Stromal cell of bone marrow (primary cell): ENCODE data around the gene CMPK1.

Source experiments
- DNase-seq: peaks from one replicate; pipeline ENCODE4 v3.0.0-alpha.2; 2012; ENCODE audit warnings: low read depth

Gene CMPK1

GRCh38 chr1:47396671-47397196, 63.1 kb downstream of the CMPK1 start:
- DNase-seq, result no peak

- DNase-seq, result no peak
Observed at GRCh38 chr1:47399138-47399845, 65.7 kb downstream of the CMPK1 start.

DNA sequence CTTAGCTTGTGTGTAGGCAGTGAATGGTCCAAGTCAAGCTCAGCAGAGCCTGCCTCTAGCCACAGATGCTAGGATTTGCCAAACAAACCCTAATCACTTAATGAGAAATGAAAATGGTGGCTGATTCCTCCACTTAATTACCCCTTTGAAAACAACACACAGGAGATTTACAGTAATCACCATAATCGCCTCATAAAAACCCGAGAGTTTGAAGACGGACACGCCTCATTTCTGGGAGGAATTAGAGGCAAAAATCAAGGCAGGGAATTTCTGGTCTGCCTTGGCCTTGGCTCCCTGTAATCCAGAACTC, 66.2 kb downstream of the CMPK1 start:
- DNase-seq, result no peak

DNA sequence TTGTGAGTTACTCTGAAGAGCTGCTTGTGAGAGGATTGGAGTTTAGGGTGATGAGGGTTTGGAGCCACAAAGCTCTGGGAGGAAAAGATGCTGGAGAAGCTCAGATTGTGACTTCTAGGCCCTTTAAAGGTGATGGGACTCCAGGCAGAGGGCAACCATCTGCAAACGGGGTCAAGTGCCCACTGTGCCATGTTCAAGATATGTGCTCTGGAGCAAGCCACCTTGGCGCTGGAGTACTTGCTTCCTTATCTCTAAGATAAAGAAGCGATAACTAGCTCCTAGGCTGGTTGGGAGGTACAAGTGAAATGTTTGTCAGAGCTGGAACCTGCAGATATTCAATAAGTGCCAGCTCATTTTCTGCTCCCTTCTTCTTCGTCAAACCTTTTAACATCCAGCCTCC, 68.2 kb downstream of the CMPK1 start:
- no peak for DNase-seq

GRCh38 chr1:47402591-47402990, 69.0 kb downstream of the CMPK1 start:
- DNase-seq, result no peak

DNA sequence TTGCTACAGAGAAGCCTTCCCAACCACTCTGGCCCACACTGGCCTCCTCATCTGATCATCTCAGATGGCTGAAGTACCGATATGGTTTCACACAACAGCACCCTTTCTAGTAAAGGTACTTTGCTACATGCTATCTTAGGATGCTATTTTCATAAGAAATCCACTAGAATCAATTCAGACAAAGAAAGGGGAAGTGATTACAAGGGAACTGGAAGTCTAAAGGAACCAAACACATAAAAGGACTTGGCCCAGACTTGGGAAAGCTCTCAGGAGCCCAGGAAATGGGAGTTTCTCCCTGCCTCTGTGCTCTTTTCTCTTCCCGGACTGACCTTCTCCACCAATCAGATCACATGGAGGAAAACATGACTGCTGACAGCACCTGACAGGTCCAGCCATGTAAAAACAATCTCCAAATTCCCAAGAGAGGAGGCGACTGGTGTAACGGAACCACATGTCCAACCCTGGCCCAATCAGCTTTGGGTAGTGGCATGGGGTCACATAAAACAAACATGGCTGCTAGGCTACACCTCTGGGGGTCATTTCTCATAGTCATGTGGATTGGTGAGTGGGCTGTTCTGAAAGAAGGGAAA, 69.8 kb downstream of the CMPK1 start:
- no peak for DNase-seq

GRCh38 chr1:47405697-47406096, 72.1 kb downstream of the CMPK1 start:
- no peak for DNase-seq

DNA sequence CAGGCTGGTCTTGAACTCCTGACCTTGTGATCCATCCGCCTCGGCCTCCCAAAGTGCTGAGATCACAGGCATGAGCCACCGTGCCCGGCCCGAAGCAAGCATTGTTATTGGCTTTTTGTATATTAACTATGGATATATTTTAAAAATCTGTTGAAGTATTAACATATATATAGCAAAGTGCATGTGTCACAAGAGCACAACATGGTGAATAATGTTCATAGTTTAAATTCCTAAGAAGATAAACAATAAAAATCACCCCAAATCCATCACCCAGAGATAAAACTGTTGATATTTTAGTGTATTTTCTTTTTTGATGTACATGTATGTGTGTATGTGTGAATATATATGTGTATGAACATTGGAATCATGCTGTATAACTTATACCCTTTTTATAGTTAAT, 73.4 kb downstream of the CMPK1 start:
- no peak for DNase-seq

DNA sequence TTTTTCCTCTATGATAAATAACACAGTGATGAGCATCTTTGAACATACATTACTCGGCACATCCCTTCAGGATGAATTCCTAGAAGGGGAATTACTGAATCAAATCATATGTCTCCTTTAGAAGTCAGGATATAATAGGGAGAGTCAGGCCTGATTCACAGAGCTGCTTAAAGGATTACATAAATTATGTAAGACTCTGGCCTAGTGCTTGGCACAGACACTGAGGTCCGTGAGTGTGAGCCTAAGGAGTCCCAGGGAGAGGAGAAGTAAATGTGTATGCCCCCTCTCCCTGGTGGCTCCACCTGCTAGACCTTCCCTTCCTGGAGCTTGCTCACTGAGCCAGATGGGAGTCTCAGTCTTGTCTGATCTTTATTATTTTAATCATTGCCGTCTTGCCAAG, 73.9 kb downstream of the CMPK1 start:
- no peak for DNase-seq

- DNase-seq, result no peak
Observed at GRCh38 chr1:47409311-47410067, 75.9 kb downstream of the CMPK1 start.

- no peak for DNase-seq
Observed at GRCh38 chr1:47410068-47410455, 76.5 kb downstream of the CMPK1 start.

- DNase-seq, result no peak
Observed at GRCh38 chr1:47411436-47411835, 77.8 kb downstream of the CMPK1 start.

DNA sequence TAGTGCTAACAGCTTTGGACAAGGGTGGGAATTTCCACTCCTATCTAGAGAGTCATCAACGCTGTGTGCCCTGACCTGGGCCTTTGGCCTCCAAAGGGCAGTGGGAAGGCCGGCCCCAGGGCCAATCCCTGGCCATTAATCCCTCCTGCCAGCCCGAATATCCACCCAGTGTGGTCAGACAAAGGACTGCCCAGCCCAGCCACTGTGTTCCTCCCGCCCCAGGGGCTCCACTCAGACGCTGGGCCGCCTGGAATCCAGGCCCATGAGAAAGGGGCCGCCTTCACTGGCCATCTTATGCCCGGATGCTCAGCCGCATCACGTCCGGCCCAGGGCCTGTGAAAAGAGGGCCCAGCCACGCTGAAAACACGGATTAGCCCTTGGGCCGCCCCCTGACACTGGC, 78.8 kb downstream of the CMPK1 start:
- no peak for DNase-seq

DNA sequence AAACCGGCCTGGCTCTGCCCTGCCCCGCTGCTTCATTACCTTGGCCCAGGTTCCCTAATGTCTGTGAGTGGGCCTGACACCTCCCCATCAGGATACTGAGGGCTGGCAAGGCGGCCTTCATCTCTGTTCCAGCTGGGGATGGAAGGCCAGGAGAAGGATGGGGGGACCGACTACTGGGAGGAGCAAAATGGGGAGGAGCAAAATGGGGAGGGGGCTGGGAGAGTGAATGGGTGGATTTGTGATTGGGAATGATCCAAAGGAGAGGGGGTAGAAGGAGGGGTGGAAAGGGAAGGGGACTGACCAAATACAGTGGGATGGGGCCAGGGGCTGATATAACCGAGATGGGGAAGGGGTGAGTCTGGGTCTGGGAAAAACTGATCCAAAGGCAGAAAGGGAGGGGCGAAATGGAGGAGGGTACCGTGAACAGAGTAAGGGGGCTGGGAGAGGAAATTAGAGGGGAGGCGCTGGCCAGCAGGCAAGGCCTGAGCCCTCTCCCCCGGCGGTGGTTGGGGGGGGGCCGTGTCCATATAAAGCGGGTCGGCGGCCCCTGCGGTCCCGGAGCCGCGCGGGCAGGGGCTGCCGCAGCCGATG, 82.2 kb downstream of the CMPK1 start, which contains the start of gene FOXE3:
FOXE3 (plus strand) TSS at position 558 of the 591 bp plus-strand sequence; CDS start at position 589, 31 bp downstream.
- DNase-seq, result no peak

GRCh38 chr1:47416319-47417169, 83.0 kb downstream of the CMPK1 start:
- no peak for DNase-seq

- DNase-seq, result no peak
Observed at GRCh38 chr1:47417170-47418044, 83.8 kb downstream of the CMPK1 start.

DNA sequence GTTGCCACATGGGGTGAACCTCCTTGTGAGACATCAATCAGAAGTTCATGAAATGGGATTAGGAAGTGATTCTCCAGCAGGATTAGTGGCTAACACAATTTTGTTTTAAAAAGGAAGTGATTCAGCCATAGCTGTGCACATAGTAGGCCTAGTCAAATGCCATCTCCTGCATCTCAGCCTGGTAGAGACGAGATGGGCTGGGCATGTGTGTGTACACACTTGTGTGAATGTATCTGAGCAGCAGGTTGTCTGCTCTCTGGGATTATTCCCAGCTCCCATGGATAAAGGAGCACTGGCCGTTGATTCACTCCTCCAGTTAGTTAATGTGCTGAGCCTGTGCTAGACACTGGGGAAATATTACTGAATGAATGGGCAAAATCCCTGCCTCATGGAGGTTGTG, 84.5 kb downstream of the CMPK1 start:
- no peak for DNase-seq

- no peak for DNase-seq
Observed at GRCh38 chr1:47418681-47419325, 85.2 kb downstream of the CMPK1 start.

GRCh38 chr1:47420547-47420946, 87.0 kb downstream of the CMPK1 start:
- no peak for DNase-seq

DNA sequence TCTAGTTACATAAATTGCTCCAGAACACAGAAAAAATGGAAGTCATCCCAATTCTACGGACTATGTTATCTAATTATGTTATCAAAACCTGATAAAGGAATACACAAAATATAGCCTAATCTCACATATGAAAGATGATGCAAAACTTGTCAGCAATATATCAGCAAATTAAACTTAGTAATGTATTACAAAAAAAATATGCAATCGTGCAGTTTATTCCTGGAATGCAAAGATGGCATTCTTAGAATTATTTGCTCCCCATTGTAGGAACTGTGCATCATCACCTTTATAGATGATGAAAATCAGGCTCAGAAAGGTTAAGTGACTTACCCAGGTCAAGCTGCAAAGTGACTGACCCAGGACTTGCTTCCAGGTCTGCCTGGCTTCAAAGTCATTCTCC, 90.3 kb downstream of the CMPK1 start:
- DNase-seq, result no peak
